ENCODE measurements around the gene ALKBH3. TPM values are rescaled to one million over a fixed set of nuclear protein-coding genes. Genes with fewer than 3 reads are reported as not detected.

ALKBH3 gene
- total and polyA plus RNA-seq, 4 donors: 7.8 to 17.2 (median 13.8) TPM

DNA sequence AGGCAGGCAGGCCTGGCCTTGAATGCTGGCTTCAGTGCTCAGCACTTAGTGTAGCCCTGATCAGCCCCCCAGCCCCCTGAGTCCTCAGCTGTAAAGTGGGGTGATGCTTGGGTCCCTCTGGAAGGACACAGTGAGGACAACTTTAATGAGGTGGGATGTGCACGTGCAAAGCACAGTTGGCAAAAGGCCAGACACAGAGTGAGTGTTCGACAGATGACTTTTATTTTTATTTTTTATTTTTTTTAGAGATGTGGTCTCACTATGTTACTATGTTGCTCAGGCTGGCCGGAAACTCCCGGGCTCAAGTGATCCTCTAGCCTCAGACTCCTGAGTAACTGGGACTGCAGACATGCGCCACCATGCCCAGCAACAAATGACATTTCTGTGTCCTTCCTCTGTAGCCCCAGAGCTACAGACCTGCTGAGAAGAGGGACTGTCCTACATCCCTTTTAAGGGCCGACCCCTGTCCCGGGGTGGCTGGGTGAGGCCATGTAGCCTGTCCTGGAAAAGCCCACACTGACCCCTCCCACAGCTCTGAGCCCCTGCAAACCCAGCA, 54.9 kb downstream of the ALKBH3 start:
- Histone ChIP-seq H3K27me3 (ENCODE audit: control insufficient read depth in 4 of 4, insufficient read depth in 4 of 4, low read length in 3 of 4) (no peaks in the 10 kb centered on the region), H3K27ac (ENCODE audit: low read depth in 1 of 2, low read length in 2 of 2) (no peak overlapping the region), H3K4me1 (ENCODE audit: control insufficient read depth in 4 of 4, insufficient read depth in 4 of 4, low read length in 3 of 4) (peaks cover 0 to 3% (median 0%) of the 10 kb centered on the region in 4 donors), H3K4me3 (ENCODE audit: low read depth in 1 of 3, low read length in 3 of 3) (no peak overlapping the region), H3K9me3 (ENCODE audit: control insufficient read depth in 4 of 4, low read length in 3 of 4) (no peaks in the 10 kb centered on the region), H3K9ac (ENCODE audit: low read depth in 1 of 2, low read length in 2 of 2) (no peak overlapping the region), H3K36me3 (ENCODE audit: control insufficient read depth in 4 of 4, insufficient read depth in 3 of 4, low read depth in 1 of 4, low read length in 3 of 4) (no peaks in the 10 kb centered on the region)
- TF ChIP-seq GABPA (IDR thresholded peaks at IDR 0.05 in 1 of 2, conservative IDR thresholded peaks at IDR 0.05 in 1 of 2): no peak
- no peak for TF ChIP-seq JUND (IDR thresholded peaks at IDR 0.05)
- TF ChIP-seq NR2F2 (IDR thresholded peaks at IDR 0.05): no peak
- no peak for TF ChIP-seq TAF1 (conservative IDR thresholded peaks at IDR 0.05)
- TF ChIP-seq EGR1 (IDR thresholded peaks at IDR 0.05; ENCODE audit: low read depth in 2 of 2): no peak
- DNase-seq (ENCODE audit: low spot score): no peak
- 72% methylated on average over 7 of the region's 7 CpGs for WGBS

DNA sequence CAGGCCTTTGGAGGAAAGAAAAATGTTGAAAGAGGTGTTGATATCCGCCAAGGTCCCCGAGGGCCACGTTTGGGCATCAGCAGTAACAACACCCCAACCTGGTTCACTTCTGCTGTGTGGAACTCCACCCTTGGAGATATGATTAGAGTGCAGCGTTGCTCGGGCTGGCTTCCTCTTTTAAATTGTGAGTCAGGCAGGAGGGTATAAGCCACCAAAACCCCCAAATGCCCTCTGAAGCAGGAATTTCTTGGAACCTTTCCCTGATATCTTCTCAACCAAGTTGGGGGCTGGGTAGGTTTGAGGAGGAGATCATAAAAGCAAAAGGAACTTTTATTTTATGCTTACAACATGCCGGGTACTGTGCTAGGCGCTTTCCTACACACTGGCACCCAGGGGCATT, 55.4 kb downstream of the ALKBH3 start:
- WGBS: 64% methylated on average over 7 of the region's 7 CpGs
- TF ChIP-seq YY1 (IDR thresholded peaks at IDR 0.05): no peak
- no peak for TF ChIP-seq HNF4A (conservative IDR thresholded peaks at IDR 0.05)
- TF ChIP-seq FOXA2 (IDR thresholded peaks at IDR 0.05): no peak
- no peak for TF ChIP-seq RXRA (IDR thresholded peaks at IDR 0.05)
- no peak for TF ChIP-seq NR2F2 (IDR thresholded peaks at IDR 0.05)
- TF ChIP-seq EGR1 (IDR thresholded peaks at IDR 0.05; ENCODE audit: low read depth in 2 of 2): no peak
- TF ChIP-seq FOXA1 (IDR thresholded peaks at IDR 0.05): no peak
- no peak for TF ChIP-seq TAF1 (conservative IDR thresholded peaks at IDR 0.05)
- TF ChIP-seq SP1 (IDR thresholded peaks at IDR 0.05): no peak
- no peak for TF ChIP-seq HNF4G (IDR thresholded peaks at IDR 0.05)
- TF ChIP-seq, protein P1, sequence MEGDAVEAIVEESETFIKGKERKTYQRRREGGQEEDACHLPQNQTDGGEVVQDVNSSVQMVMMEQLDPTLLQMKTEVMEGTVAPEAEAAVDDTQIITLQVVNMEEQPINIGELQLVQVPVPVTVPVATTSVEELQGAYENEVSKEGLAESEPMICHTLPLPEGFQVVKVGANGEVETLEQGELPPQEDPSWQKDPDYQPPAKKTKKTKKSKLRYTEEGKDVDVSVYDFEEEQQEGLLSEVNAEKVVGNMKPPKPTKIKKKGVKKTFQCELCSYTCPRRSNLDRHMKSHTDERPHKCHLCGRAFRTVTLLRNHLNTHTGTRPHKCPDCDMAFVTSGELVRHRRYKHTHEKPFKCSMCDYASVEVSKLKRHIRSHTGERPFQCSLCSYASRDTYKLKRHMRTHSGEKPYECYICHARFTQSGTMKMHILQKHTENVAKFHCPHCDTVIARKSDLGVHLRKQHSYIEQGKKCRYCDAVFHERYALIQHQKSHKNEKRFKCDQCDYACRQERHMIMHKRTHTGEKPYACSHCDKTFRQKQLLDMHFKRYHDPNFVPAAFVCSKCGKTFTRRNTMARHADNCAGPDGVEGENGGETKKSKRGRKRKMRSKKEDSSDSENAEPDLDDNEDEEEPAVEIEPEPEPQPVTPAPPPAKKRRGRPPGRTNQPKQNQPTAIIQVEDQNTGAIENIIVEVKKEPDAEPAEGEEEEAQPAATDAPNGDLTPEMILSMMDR (IDR thresholded peaks at IDR 0.05; ENCODE audit: low read depth, low read length, missing input control): no peak
- TF ChIP-seq GABPA (IDR thresholded peaks at IDR 0.05 in 1 of 2, conservative IDR thresholded peaks at IDR 0.05 in 1 of 2): no peak
- TF ChIP-seq, protein P2, sequence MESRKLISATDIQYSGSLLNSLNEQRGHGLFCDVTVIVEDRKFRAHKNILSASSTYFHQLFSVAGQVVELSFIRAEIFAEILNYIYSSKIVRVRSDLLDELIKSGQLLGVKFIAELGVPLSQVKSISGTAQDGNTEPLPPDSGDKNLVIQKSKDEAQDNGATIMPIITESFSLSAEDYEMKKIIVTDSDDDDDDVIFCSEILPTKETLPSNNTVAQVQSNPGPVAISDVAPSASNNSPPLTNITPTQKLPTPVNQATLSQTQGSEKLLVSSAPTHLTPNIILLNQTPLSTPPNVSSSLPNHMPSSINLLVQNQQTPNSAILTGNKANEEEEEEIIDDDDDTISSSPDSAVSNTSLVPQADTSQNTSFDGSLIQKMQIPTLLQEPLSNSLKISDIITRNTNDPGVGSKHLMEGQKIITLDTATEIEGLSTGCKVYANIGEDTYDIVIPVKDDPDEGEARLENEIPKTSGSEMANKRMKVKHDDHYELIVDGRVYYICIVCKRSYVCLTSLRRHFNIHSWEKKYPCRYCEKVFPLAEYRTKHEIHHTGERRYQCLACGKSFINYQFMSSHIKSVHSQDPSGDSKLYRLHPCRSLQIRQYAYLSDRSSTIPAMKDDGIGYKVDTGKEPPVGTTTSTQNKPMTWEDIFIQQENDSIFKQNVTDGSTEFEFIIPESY (IDR thresholded peaks at IDR 0.05): no peak
- TF ChIP-seq, protein P3, sequence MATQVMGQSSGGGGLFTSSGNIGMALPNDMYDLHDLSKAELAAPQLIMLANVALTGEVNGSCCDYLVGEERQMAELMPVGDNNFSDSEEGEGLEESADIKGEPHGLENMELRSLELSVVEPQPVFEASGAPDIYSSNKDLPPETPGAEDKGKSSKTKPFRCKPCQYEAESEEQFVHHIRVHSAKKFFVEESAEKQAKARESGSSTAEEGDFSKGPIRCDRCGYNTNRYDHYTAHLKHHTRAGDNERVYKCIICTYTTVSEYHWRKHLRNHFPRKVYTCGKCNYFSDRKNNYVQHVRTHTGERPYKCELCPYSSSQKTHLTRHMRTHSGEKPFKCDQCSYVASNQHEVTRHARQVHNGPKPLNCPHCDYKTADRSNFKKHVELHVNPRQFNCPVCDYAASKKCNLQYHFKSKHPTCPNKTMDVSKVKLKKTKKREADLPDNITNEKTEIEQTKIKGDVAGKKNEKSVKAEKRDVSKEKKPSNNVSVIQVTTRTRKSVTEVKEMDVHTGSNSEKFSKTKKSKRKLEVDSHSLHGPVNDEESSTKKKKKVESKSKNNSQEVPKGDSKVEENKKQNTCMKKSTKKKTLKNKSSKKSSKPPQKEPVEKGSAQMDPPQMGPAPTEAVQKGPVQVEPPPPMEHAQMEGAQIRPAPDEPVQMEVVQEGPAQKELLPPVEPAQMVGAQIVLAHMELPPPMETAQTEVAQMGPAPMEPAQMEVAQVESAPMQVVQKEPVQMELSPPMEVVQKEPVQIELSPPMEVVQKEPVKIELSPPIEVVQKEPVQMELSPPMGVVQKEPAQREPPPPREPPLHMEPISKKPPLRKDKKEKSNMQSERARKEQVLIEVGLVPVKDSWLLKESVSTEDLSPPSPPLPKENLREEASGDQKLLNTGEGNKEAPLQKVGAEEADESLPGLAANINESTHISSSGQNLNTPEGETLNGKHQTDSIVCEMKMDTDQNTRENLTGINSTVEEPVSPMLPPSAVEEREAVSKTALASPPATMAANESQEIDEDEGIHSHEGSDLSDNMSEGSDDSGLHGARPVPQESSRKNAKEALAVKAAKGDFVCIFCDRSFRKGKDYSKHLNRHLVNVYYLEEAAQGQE (IDR thresholded peaks at IDR 0.05): no peak
- TF ChIP-seq RAD21 (IDR thresholded peaks at IDR 0.05): no peak
- TF ChIP-seq, protein P4, sequence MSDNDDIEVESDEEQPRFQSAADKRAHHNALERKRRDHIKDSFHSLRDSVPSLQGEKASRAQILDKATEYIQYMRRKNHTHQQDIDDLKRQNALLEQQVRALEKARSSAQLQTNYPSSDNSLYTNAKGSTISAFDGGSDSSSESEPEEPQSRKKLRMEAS (IDR thresholded peaks at IDR 0.05): no peak

More for the DNA sequence above, 55.4 kb downstream of the ALKBH3 start:
- Histone ChIP-seq H3K9ac (ENCODE audit: low read depth in 1 of 2, low read length in 2 of 2) (no peak overlapping the region), H3K4me1 (ENCODE audit: control insufficient read depth in 4 of 4, insufficient read depth in 4 of 4, low read length in 3 of 4) (peaks cover 0 to 3% (median 0%) of the 10 kb centered on the region in 4 donors), H3K27me3 (ENCODE audit: control insufficient read depth in 4 of 4, insufficient read depth in 4 of 4, low read length in 3 of 4) (no peaks in the 10 kb centered on the region), H3K27ac (ENCODE audit: low read depth in 1 of 2, low read length in 2 of 2) (no peak overlapping the region), H3K4me3 (ENCODE audit: low read depth in 1 of 3, low read length in 3 of 3) (no peak overlapping the region), H3K9me3 (ENCODE audit: control insufficient read depth in 4 of 4, low read length in 3 of 4) (no peaks in the 10 kb centered on the region), H3K36me3 (ENCODE audit: control insufficient read depth in 4 of 4, insufficient read depth in 3 of 4, low read depth in 1 of 4, low read length in 3 of 4) (no peaks in the 10 kb centered on the region)
- DNase-seq (ENCODE audit: low spot score): no peak
